Liver (tissue), 9 donors: Measurements from ENCODE around the gene SLC43A3. TPM values are rescaled to one million over a fixed set of nuclear protein-coding genes. Genes with fewer than 3 reads are reported as not detected.

Experiments
- DNase-seq: peaks from one replicate; pipeline ENCODE4 v3.0.0-alpha.2; 2017; ENCODE audit warnings: low spot score
- H3K27ac ChIP-seq, 2 donors: one replicate each; pipeline ENCODE4 v1.7.0; 2013; ENCODE audit warnings: inconsistent platforms in 2 of 2, low read length in 2 of 2, control low read depth in 1 of 2, low read depth in 1 of 2, mild to moderate bottlenecking in 1 of 2
- H3K27me3 ChIP-seq, 4 donors: one replicate each; pipeline versions ENCODE4 v1.6.1 to v1.7.0; 2013; ENCODE audit warnings: low read length in 3 of 4, inconsistent platforms in 1 of 4, mild to moderate bottlenecking in 1 of 4, moderate library complexity in 1 of 4; ENCODE audit not compliant: control insufficient read depth in 4 of 4, insufficient read depth in 4 of 4
- H3K36me3 ChIP-seq, 4 donors: one replicate each; pipeline versions ENCODE4 v1.6.1 to v1.7.0; 2013; ENCODE audit warnings: low read length in 3 of 4, mild to moderate bottlenecking in 3 of 4, low read depth in 1 of 4, moderate library complexity in 1 of 4; ENCODE audit not compliant: control insufficient read depth in 4 of 4, insufficient read depth in 3 of 4
- H3K4me1 ChIP-seq, 4 donors: one replicate each; pipeline versions ENCODE4 v1.6.1 to v1.7.0; 2013; ENCODE audit warnings: low read length in 3 of 4, mild to moderate bottlenecking in 3 of 4, moderate library complexity in 1 of 4; ENCODE audit not compliant: control insufficient read depth in 4 of 4, insufficient read depth in 4 of 4
- H3K4me3 ChIP-seq, 3 donors: one replicate each; pipeline versions ENCODE4 v1.6.1 to v1.7.0; 2013; ENCODE audit warnings: low read length in 3 of 3, control low read depth in 1 of 3, low read depth in 1 of 3, mild to moderate bottlenecking in 1 of 3
- H3K9ac ChIP-seq, 2 donors: one replicate each; pipeline ENCODE4 v1.7.0; 2013; ENCODE audit warnings: low read length in 2 of 2, mild to moderate bottlenecking in 2 of 2, moderate library complexity in 2 of 2, control low read depth in 1 of 2, low read depth in 1 of 2
- H3K9me3 ChIP-seq, 4 donors: one replicate each; pipeline versions ENCODE4 v1.6.1 to v1.7.0; 2013; ENCODE audit warnings: low read length in 3 of 4; ENCODE audit not compliant: control insufficient read depth in 4 of 4
- ATF3 ChIP-seq: IDR thresholded peaks from 2 replicates; pipeline ENCODE4 v1.6.1; 2016; ENCODE audit warnings: antibody characterized with exemption
- FOXA2 ChIP-seq: IDR thresholded peaks from 2 replicates; pipeline ENCODE4 v1.6.1; 2016; ENCODE audit warnings: antibody characterized with exemption
- GABPA ChIP-seq, 2 donors: IDR thresholded peaks in 1 of 2; conservative IDR thresholded peaks in 1 of 2; 2 replicates each; pipeline ENCODE4 v1.6.1; 2016; ENCODE audit warnings: antibody characterized with exemption in 2 of 2, mild to moderate bottlenecking in 1 of 2, moderate library complexity in 1 of 2
- HNF4G ChIP-seq: IDR thresholded peaks from 2 replicates; pipeline ENCODE4 v1.6.1; 2016; ENCODE audit warnings: antibody characterized with exemption
- JUND ChIP-seq, 2 donors: IDR thresholded peaks; 2 replicates each; pipeline ENCODE4 v1.6.1; 2016; ENCODE audit warnings: antibody characterized with exemption in 2 of 2
- RAD21 ChIP-seq, 2 donors: IDR thresholded peaks; 2 replicates each; pipeline ENCODE4 v1.6.1; 2016; ENCODE audit warnings: antibody characterized with exemption in 2 of 2, mild to moderate bottlenecking in 2 of 2
- YY1 ChIP-seq: IDR thresholded peaks from 2 replicates; pipeline ENCODE4 v1.6.1; 2016; ENCODE audit warnings: antibody characterized with exemption, mild to moderate bottlenecking
- ZBTB33 ChIP-seq: IDR thresholded peaks from 2 replicates; pipeline ENCODE4 v1.6.1; 2016; ENCODE audit warnings: antibody characterized with exemption
- WGBS: extraction: QIAGEN DNeasy Blood & Tissue Kit; methylation state at CpG from one replicate; pipeline ENCODE4 v1.1.7; 2013; 5-methylcytosine and 5-hydroxymethylcytosine counted together
- polyA plus RNA-seq, 2 donors: library from polyadenylated mRNA; stranded (reverse) in 1 of 2; unstranded in 1 of 2; fragments of 200-250 nt in 1 of 2; fragments of >200 nt in 1 of 2; fragmentation: Nextera tagmentation in 1 of 2; extraction: Ambion mirVana in 1 of 2; gene quantifications; one replicate each; pipeline versions ENCODE4 v1.2.1 to v1.2.3, GENCODE V29; 2013 to 2015
- total RNA-seq, 2 donors: library from RNA; depleted of rRNA; stranded (reverse); fragments of >200 nt; gene quantifications; one replicate each; pipeline ENCODE4 v1.2.3, GENCODE V29; 2014
- TF ChIP-seq, protein P1 (sequence below): IDR thresholded peaks from 2 replicates; pipeline ENCODE4 v1.6.1; 2016; ENCODE audit warnings: antibody characterized with exemption
- donor health status: healthy.
- donor health status: healthy.
- donor health status: healthy.
- donor health status: healthy.
- donor health status: healthy.

The SLC43A3 gene
- total and polyA plus RNA-seq, 4 donors = 47.2 to 152 (median 93.0) TPM

- Histone ChIP-seq H3K4me1 (peaks cover 0 to 11% (median 7%) of the 10 kb centered on the region in 4 donors), H3K27me3 (no peaks in the 10 kb centered on the region), H3K4me3 (no peak overlapping the region), H3K9ac (no peak overlapping the region), H3K9me3 (no peaks in the 10 kb centered on the region), H3K36me3 (peaks cover 0 to 16% (median 3%) of the 10 kb centered on the region in 4 donors), H3K27ac (no peak overlapping the region)
- TF ChIP-seq, protein P1, sequence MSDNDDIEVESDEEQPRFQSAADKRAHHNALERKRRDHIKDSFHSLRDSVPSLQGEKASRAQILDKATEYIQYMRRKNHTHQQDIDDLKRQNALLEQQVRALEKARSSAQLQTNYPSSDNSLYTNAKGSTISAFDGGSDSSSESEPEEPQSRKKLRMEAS = no peak
- TF ChIP-seq FOXA2 = no peak
- no peak for TF ChIP-seq HNF4G
- TF ChIP-seq YY1 = no peak
- no peak for TF ChIP-seq ZBTB33
- DNase-seq = no peak
- 90% methylated on average over 23 of the region's 23 CpGs for WGBS
These were observed 40.7 kb upstream of the SLC43A3 start for GRCh38 chr11:57467508-57468157.

- H3K9me3 ChIP-seq = no peaks in the 10 kb centered on the region
- 58% methylated on average over 4 of the region's 4 CpGs for WGBS
- peaks cover 0 to 16% (median 3%) of the 10 kb centered on the region in 4 donors for H3K36me3 ChIP-seq
- H3K9ac ChIP-seq = no peak overlapping the region
- TF ChIP-seq RAD21 (IDR thresholded peaks at IDR 0.05) (peak in 1 of 2 donors; percentile 5), GABPA (IDR thresholded peaks at IDR 0.05 in 1 of 2, conservative IDR thresholded peaks at IDR 0.05 in 1 of 2) (no peak)
- peaks cover 0 to 15% (median 12%) of the 10 kb centered on the region in 4 donors for H3K4me1 ChIP-seq
- DNase-seq = no peak
- H3K4me3 ChIP-seq = no peak overlapping the region
- no peaks in the 10 kb centered on the region for H3K27me3 ChIP-seq
- H3K27ac ChIP-seq = no peak overlapping the region
These were observed 39.8 kb upstream of the SLC43A3 start for GRCh38 chr11:57466680-57467079.

DNA sequence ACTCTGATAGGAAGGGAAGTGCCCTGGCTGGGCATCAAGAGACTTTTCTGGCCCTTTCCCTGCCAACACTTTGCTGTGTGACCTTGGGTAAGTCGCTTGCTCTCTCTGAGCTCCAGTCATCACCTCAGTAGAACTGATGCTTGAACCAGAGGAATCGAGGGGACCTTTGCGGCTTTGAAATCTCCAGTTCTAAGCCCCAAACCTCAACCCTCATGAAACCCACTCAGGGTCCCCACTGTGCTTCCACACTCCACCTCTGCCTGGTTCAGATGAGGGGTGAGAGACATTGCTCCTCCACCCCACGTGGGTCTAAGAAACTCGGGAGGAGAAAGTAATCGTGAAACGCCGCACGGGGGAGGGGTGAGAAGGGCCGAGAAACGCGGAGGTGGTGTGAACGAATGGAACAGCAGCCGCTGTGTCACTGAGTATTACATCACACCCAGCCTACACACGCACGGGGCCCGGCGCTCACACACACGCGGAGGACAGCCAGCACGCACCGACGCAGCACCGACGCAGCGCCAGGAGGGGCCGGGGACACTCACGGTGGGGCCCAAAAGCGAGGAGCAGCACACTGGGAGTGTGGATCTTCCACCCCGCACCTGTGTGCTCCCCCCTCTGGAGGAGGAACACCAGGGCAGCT, 37.7 kb upstream of the SLC43A3 start:
- Histone ChIP-seq H3K9ac (no peak overlapping the region), H3K36me3 (peaks cover 0 to 16% (median 3%) of the 10 kb centered on the region in 4 donors), H3K4me3 (no peak overlapping the region), H3K9me3 (no peaks in the 10 kb centered on the region), H3K4me1 (peaks cover 3 to 27% (median 23%) of the 10 kb centered on the region in 4 donors), H3K27ac (no peak overlapping the region), H3K27me3 (no peaks in the 10 kb centered on the region)
- DNase-seq = no peak
- no peak for TF ChIP-seq ATF3
- TF ChIP-seq JUND (IDR thresholded peaks at IDR 0.05) = no peak
- 81% methylated on average over 30 of the region's 30 CpGs for WGBS
